Stimulated activated CD4-positive, alpha-beta T cell treated with anti-CD3 and anti-CD28 coated beads, Interleukin-1b, Interleukin-23, amount 100 ng/mL, for 24 hours (primary cell): ENCODE data around the gene BRSK1.

Source experiments
- DNase-seq, 4 experiments: peaks; one replicate each; pipeline ENCODE4 v3.0.0-alpha.2; 2020; ENCODE audit warnings: low read depth in 4 of 4, low spot score in 1 of 4

The BRSK1 gene

DNA sequence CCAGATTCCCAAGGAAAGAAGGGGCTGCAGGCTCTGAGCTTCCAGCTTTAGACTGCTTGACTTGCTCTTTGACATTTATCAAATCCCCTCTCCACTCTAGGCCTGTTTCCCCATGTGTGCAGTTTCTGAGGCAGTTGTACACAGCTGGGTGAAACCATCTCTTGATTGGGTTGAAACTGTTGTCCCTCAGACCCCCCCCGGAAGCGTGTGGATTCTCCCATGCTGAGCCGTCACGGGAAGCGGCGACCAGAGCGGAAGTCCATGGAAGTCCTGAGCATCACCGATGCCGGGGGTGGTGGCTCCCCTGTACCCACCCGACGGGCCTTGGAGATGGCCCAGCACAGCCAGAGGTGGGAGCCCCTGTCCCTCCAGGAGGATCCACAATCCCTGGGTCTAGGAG is 19.7 kb downstream of the BRSK1 start:
- no peak for DNase-seq

DNA sequence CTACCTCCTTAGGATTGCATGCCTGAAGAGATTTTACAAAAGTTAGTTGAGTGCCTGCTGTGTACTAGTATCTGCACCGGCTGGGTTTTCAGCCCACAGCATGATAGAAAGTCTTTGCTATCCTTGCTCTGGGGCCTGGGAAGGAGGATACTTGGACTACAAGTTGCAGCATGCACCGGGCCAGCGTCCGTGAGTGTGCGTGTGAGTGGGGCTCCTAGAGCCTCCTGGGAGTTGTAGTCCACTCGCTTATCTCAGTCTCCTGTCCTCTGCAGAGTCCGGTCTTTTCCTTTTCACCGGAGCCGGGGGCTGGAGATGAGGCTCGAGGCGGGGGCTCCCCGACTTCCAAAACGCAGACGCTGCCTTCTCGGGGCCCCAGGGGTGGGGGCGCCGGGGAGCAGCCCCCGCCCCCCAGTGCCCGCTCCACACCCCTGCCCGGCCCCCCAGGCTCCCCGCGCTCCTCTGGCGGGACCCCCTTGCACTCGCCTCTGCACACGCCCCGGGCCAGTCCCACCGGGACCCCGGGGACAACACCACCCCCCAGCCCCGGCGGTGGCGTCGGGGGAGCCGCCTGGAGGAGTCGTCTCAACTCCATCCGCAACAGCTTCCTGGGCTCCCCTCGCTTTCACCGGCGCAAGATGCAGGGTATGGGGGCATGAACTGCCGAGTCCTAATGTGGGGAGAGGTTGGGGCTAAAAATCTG is 20.6 kb downstream of the BRSK1 start:
- DNase-seq, result peak in 1 of 4 experiments; percentile 35

GRCh38 chr19:55304980-55305379 is 21.2 kb downstream of the BRSK1 start:
- no peak for DNase-seq

DNA sequence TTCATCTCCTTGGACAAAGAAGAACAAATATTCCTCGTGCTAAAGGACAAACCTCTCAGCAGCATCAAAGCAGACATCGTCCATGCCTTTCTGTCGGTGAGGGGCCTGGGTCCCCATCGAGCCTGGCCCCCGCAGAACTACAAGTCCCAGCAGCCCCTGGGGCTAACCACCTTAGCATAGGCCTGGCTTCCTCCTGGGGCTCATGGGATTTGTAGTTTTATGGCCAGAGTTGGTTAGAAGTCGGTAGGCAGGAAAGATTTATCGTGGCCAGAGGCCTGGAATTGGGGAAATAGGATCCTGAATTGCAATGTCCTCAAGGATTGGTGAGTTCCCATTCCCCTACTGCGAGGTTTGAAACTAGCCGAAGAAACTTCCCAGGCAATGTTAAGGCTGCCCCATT is 21.7 kb downstream of the BRSK1 start:
- peak in 2 of 4 experiments; percentile 30 to 43 for DNase-seq

DNA sequence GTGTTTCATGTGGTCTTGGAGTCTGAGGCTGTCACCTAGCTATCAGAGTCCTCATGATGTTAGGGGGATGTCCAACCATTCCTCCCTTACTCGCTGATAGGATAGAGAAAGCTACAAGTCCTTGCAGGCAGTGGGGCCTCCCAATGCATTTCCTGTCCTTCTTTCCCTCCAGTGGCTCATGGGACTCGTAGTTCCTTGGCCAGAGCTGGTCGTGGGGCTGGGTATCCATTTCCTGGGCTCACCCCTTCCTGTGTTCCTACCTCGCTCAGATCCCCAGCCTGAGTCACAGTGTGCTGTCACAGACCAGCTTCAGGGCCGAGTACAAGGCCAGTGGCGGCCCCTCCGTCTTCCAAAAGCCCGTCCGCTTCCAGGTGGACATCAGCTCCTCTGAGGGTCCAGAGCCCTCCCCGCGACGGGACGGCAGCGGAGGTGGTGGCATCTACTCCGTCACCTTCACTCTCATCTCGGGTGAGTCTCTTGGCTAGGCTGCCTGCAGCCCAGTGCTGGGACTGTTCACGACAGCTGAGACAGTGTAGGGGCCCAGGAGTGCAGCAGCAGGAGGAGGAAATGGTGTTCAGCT is 22.3 kb downstream of the BRSK1 start:
- DNase-seq, result no peak

DNA sequence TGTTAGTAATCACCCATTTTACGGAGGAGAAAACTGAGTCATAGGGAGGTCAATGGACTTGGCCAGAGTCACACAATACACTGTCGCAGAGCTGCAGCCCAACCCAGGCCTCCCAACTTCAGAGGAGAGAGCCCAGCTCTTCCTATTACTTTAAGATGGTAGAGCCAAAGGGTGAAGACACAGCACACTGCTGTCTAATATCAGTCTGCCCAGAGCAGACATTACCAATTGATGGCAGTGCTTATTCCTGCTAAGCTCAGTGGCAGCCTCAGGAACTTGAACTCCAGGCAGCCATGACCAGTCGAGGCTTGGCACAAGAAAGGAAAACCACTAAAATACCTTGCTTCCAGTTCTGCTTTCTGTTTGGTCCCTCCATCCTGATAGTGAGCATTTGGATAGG is 22.9 kb downstream of the BRSK1 start:
- DNase-seq, result no peak

GRCh38 chr19:55308281-55308680 is 24.5 kb downstream of the BRSK1 start:
- DNase-seq, result no peak

GRCh38 chr19:55309448-55309847 is 25.7 kb downstream of the BRSK1 start:
- no peak for DNase-seq

DNA sequence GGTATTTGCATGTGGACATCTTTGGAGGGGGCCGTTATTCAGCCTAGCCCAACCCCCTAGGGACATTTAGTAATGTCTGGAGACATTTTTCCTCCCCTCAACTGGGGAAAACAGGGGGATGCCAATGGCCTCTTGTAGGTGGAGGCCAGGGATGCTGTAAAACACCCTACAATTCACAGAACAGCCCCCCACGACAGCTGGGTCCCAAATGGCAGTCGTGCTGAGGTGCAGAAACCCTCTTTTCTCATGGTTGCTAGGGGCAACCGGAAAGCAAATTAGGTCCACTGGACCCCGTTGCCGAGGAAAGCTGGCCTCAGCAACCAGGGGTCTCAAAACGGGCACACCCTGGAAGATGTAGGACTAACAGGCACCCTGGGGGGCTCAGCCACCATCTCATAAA is 26.7 kb downstream of the BRSK1 start:
- DNase-seq, result no peak

GRCh38 chr19:55311397-55311796 is 27.6 kb downstream of the BRSK1 start:
- no peak for DNase-seq

- no peak for DNase-seq
Observed at GRCh38 chr19:55311797-55312196, 28.0 kb downstream of the BRSK1 start.

GRCh38 chr19:55312621-55313512 is 29.1 kb downstream of the BRSK1 start:
- no peak for DNase-seq

DNA sequence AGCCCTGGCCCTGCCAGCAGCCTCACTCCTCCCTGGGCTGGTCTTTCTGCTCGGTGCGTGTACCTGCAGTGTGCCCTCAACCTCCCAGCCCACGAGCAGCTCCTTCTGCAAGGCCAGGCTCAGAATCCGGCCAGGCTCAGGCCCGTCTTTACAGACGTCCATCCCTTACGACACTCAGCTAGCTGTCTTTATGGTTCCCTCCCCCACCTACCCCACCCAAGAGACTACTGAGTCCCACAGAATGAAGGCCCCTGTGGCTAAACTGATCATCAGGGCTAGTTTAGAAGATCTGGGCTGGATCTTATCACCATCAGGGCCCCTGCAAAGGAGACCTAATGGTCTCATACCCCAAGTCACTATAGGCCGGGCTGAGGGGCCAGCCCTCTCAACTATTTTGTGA is 30.6 kb downstream of the BRSK1 start:
- DNase-seq, result no peak

DNA sequence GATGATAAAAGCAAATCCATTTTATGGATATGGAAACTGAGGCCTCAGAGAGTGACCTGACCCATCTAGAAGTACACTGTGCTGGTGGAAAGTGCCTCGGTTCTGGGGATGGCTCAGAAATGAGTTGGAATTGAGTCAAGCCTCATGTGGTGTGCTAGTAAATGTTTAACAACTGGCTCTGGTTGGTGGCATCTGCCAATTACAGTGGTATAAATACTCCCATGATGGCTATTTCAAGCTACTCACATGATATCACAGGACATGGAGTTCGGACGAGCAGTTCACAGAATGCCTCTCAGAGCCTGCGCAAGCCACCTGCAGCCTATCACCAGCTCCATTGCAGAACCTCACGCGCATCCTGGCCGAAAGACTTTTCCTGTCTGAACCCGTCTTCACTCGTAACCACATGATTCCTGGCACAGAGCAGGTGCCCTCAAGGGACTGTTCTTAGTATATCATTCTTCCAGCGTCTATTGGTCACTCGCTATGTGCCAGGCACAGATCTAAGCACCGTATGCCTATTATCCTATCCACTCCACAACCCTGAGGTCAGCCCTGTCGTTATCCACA is 32.2 kb downstream of the BRSK1 start:
- DNase-seq, result no peak

- no peak for DNase-seq
Observed at GRCh38 chr19:55316646-55317045, 32.8 kb downstream of the BRSK1 start.

DNA sequence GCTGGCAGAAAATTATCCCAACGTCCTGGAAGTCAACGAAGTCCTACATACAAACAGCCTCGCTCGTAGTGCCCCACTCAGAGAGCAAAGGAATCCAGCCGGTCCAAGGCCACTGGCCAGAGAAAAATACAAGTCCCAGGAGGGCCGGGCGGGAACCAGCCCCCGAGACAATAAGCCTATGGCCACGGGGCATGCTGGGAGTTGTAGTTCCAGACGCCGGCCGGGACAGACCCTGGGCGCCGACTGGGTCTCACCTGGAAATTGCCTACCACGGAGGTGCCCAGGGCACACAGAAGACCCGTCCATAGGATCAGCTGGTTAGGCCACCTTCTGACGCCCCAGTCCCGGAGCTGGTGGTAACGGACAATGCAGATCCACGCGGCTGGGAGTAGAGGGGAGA is 36.0 kb downstream of the BRSK1 start:
- no peak for DNase-seq

DNA sequence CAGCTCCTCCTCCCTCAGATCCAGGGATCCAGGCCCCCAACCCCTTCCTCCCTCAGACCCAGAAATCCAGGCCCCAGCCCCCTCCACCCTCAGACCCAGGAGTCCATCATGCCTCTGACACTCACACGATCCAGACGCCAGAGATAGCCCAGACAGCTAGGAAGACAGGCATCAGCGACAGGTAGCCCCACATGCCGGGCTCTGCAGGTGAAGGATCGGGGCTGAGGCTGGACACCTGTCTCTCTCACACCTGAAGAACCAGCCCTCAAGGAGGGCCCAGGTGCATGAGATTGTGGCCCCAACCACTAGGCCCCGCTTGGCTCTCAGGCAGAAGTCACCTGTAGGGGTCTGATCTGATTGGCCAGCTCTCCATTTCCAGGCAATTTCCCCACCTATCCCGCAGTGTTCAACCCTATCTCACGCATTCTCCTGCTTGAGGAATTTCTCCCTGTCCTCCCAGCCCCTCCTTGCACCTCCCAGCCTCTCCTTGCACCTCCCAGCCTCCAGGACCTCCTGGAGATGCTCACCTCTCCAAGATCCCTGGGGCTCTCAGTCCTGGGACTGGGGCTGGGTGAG is 37.1 kb downstream of the BRSK1 start:
- DNase-seq, result no peak

GRCh38 chr19:55321466-55322137 is 37.8 kb downstream of the BRSK1 start:
- DNase-seq, result no peak

DNA sequence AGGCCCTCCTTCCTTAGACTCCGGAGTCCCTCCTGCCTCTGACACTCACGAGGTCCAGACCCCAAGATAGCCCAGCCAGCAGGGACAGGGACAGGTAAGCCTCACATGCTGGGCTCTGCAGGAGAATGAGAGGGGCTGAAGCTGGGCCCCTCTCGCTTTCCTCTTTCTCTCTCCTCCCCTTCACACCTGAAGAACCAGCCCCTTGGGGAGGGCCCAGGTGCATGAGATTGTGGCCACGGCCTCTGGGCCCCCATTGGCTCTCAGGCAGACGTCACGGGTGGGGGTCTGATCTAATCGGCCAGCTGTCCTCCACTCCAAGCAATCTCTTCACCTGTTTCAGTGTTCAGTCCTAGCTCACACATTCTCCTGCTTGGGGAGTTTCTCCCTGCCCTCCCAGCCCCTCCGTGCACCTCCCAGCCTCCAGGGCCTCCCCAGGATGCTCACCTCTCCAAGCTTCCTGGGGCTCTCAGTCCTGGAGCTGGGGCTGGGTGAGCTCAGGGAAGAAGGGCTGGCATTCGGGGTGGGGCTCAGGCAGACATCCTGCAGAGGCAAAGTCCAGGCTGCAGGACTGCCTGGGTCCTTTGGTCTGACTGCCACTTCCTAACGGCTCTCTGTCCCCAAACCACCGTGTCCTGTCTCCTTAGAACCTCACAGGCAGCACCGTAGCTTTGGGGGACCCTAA is 38.5 kb downstream of the BRSK1 start:
- DNase-seq, result no peak

DNA sequence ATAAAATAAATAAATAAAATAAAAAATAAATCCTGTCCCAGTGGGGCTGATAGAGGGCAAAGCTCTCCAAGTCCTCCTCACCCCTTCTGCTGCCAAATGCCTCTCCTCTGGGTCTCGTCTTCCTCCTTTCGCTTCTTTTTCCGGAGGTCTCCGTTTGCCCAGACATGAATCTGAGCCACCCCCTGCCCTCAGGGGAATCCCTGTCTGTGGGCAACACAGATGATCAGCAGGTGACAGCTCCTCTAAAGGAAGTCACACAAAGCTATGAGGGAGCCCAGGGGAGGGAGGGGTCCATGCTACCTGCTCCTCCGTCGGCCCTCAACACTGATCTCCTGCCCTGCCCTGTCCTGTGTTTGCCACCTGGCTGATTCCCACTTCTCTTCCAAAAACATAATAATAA is 40.9 kb downstream of the BRSK1 start:
- no peak for DNase-seq
